B cell (primary cell): Measurements from ENCODE around the gene FTH1. TPM values are rescaled to one million over a fixed set of nuclear protein-coding genes. Genes with fewer than 3 reads are reported as not detected.

Source experiments
- ATAC-seq: fragments of 200-7000 bp; cut with Tn5 transposase; one replicate; pipeline ENCODE4 v1.10.0; 2021; ENCODE audit warnings: low read depth, mild to moderate bottlenecking, moderate number of reproducible peaks, moderate library complexity
- CTCF ChIA-PET: fragments of 350-600 bp; sonication (Branson Sonifier 250); formaldehyde crosslinking; loops from one replicate; lab custom pipeline; 2021; ENCODE audit warnings: antibody characterized with exemption, inconsistent platforms; lab: Charles Lee
- POLR2A ChIA-PET: fragments of 350-600 bp; sonication (Branson Sonifier 250); formaldehyde crosslinking; loops from one replicate; lab custom pipeline; 2021; ENCODE audit warnings: antibody characterized with exemption; lab: Charles Lee
- DNase-seq: peaks from one replicate; pipeline ENCODE4 v3.0.0; 2013
- H2AFZ ChIP-seq: 2 replicates; pipeline ENCODE4 v1.6.1; 2012; ENCODE audit warnings: mild to moderate bottlenecking, low read depth, low read length; ENCODE audit not compliant: insufficient read depth, poor library complexity, severe bottlenecking
- H3K27ac ChIP-seq, 2 donors: 1 replicate in 1 of 2; 2 replicates in 1 of 2; pipeline ENCODE4 v1.5.1; 2012 to 2013; ENCODE audit warnings: low read length in 2 of 2, mild to moderate bottlenecking in 2 of 2, moderate library complexity in 1 of 2
- H3K27me3 ChIP-seq, 4 experiments: fragments of 200-600 bp in 1 of 4; sonication (generic) in 1 of 4; replicated peaks in 1 of 4; 1 replicate in 2 of 4; 2 replicates in 2 of 4; pipeline versions ENCODE4 v1.6.1 to v1.7.0; 2013 to 2016; ENCODE audit warnings: low read length in 3 of 4, mild to moderate bottlenecking in 2 of 4, mixed read lengths in 1 of 4, moderate library complexity in 1 of 4; ENCODE audit not compliant: insufficient read depth in 4 of 4, control insufficient read depth in 3 of 4; ENCODE audit errors: control extremely low read depth in 1 of 4
- H3K36me3 ChIP-seq, 2 experiments: replicated peaks in 1 of 2; 1 replicate in 1 of 2; 2 replicates in 1 of 2; pipeline versions ENCODE4 v1.6.1 to v1.7.1; 2013; ENCODE audit warnings: low read length in 1 of 2; ENCODE audit not compliant: insufficient read depth in 2 of 2, control insufficient read depth in 1 of 2; ENCODE audit errors: control extremely low read depth in 1 of 2, extremely low read depth in 1 of 2
- H3K4me1 ChIP-seq, 2 donors: fragments of 200-600 bp in 1 of 2; sonication (generic) in 1 of 2; 1 replicate in 1 of 2; 2 replicates in 1 of 2; pipeline versions ENCODE4 v1.5.1 to v1.6.1; 2013 to 2017; ENCODE audit warnings: low read length in 2 of 2; ENCODE audit not compliant: control insufficient read depth in 2 of 2, insufficient read depth in 2 of 2
- H3K4me2 ChIP-seq: replicated peaks from 2 replicates; pipeline ENCODE3; 2012; ENCODE audit warnings: mild to moderate bottlenecking, low read depth, low read length; ENCODE audit not compliant: poor library complexity, severe bottlenecking
- H3K4me3 ChIP-seq, 5 experiments: fragments of 200-600 bp in 1 of 5; sonication (generic) in 1 of 5; 1 replicate in 3 of 5; 2 replicates in 2 of 5; pipeline versions ENCODE4 v1.5.1 to v1.7.0; 2011 to 2016; ENCODE audit warnings: low read length in 4 of 5, mild to moderate bottlenecking in 4 of 5, low read depth in 2 of 5, control low read depth in 1 of 5, moderate library complexity in 1 of 5; ENCODE audit not compliant: insufficient read depth in 1 of 5; ENCODE audit errors: control extremely low read depth in 1 of 5, extremely low read depth in 1 of 5
- H3K79me2 ChIP-seq: fragments of 200-600 bp; sonication (generic); one replicate; pipeline ENCODE4 v1.6.0; 2016; ENCODE audit warnings: low read length; ENCODE audit not compliant: control insufficient read depth, insufficient read depth
- H3K9ac ChIP-seq: fragments of 200-600 bp; sonication (generic); 2 replicates; pipeline ENCODE4 v1.6.1; 2017; ENCODE audit warnings: mild to moderate bottlenecking, low read length, moderate library complexity
- H3K9me3 ChIP-seq, 3 donors: one replicate each; pipeline versions ENCODE4 v1.6.1 to v1.7.1; 2013; ENCODE audit warnings: low read length in 2 of 3; ENCODE audit not compliant: control insufficient read depth in 2 of 3, insufficient read depth in 1 of 3; ENCODE audit errors: control extremely low read depth in 1 of 3
- H4K20me1 ChIP-seq: 2 replicates; pipeline ENCODE4 v1.6.0; 2012; ENCODE audit warnings: mild to moderate bottlenecking, low read length; ENCODE audit not compliant: insufficient read depth, control insufficient read depth, poor library complexity, severe bottlenecking
- H3K27ac Mint-ChIP-seq: one replicate; pipeline ENCODE4 v1.8.0; 2021; ENCODE audit warnings: mixed read lengths
- H3K27me3 Mint-ChIP-seq: one replicate; pipeline ENCODE4 v1.8.0; 2021; ENCODE audit warnings: mixed read lengths
- H3K4me1 Mint-ChIP-seq: one replicate; pipeline ENCODE4 v1.8.0; 2021; ENCODE audit warnings: mixed read lengths
- H3K4me3 Mint-ChIP-seq: one replicate; pipeline ENCODE4 v1.8.0; 2021; ENCODE audit warnings: mixed read lengths
- H3K9me3 Mint-ChIP-seq: one replicate; pipeline ENCODE4 v1.8.0; 2022; ENCODE audit warnings: mixed read lengths; ENCODE audit not compliant: insufficient read depth
- CTCF ChIP-seq: fragments of 200-600 bp; IDR thresholded peaks from one replicate; pipeline ENCODE4 v1.8.0; 2022; ENCODE audit warnings: antibody characterized with exemption, mild to moderate bottlenecking
- EZH2 ChIP-seq: IDR thresholded peaks from 2 replicates; pipeline ENCODE4 v1.6.1; 2012; ENCODE audit warnings: borderline replicate concordance, low read depth, mild to moderate bottlenecking, moderate library complexity, low read length; ENCODE audit not compliant: insufficient read depth, poor library complexity, severe bottlenecking
- WGBS: methylation state at CpG from one replicate; pipeline ENCODE4 v1.1.5; 2013; ENCODE audit warnings: missing lambda C conversion rate; ENCODE audit not compliant: insufficient coverage; 5-methylcytosine and 5-hydroxymethylcytosine counted together
- intact Hi-C: fragments of 100-400 bp; cut with micrococcal nuclease; formaldehyde crosslinking; loops from one replicate; pipeline ENCODE4 v1.10.0; 2022
- polyA plus RNA-seq: library from polyadenylated mRNA; depleted of rRNA; stranded (reverse); fragments of >200 nt; gene quantifications from 2 replicates; pipeline ENCODE4 v1.2.3, GENCODE V29; 2012
- total RNA-seq, 2 donors: library from RNA; stranded (reverse); fragments of 120-200 nt in 1 of 2; gene quantifications; 1 replicate in 1 of 2; 2 replicates in 1 of 2; pipeline versions ENCODE4 v1.2.3 to v1.2.4, GENCODE V29; 2013 to 2022

Gene FTH1
- total and polyA plus RNA-seq, 2 donors (not counting 1 experiment from before 2014, with no cell fraction given) = 1,136 to 1,314 TPM

- H3K4me3 ChIP-seq = no peak overlapping the region
- no peak overlapping the region for H3K27ac ChIP-seq
- no CpG with 5 or more reads among the region's 3 CpGs for WGBS
- intact Hi-C loops = no loop called here
- no peaks in the 10 kb centered on the region for H3K4me1 ChIP-seq
- H4K20me1 ChIP-seq = no peaks in the 10 kb centered on the region
- TF ChIP-seq CTCF (no peak), EZH2 (no peak)
- Mint-ChIP-seq H3K9me3 (peaks cover 6% of the 10 kb centered on the region), H3K27ac (no peak overlapping the region), H3K4me3 (no peak overlapping the region), H3K4me1 (peaks cover 7% of the 10 kb centered on the region), H3K27me3 (no peaks in the 10 kb centered on the region)
- H3K27me3 ChIP-seq = no peaks in the 10 kb centered on the region
- H3K79me2 ChIP-seq = no peaks in the 10 kb centered on the region
- ATAC-seq (no peak), DNase-seq (no peak)
- no peak overlapping the region for H3K9ac ChIP-seq
- POLR2A ChIA-PET = no interaction called here
- H3K4me2 ChIP-seq = no peak overlapping the region
- CTCF ChIA-PET = interaction anchor here (1.0 kb wide), 1 partner anchor 14 kb away, joined by 3 read pairs; no protein-coding TSS in a partner anchor
- H3K9me3 ChIP-seq = peaks cover 1 to 16% (median 8%) of the 10 kb centered on the region in 3 donors
- H2AFZ ChIP-seq = no peak overlapping the region
- no peaks in the 10 kb centered on the region for H3K36me3 ChIP-seq
Measured at GRCh38 chr11:61994981-61995380, 27.5 kb upstream of the FTH1 start.

GRCh38 chr11:61985869-61986268 lies 18.4 kb upstream of the FTH1 start:
- Histone ChIP-seq H2AFZ (no peak overlapping the region), H3K4me2 (no peak overlapping the region), H3K4me3 (no peak overlapping the region), H3K9me3 (peaks cover 0 to 5% (median 0%) of the 10 kb centered on the region in 3 donors), H3K36me3 (no peaks in the 10 kb centered on the region), H3K27me3 (peaks cover 0 to 3% (median 0%) of the 10 kb centered on the region in 4 experiments), H3K4me1 (peaks cover 4 to 6% of the 10 kb centered on the region in 2 donors), H3K27ac (no peak overlapping the region), H3K79me2 (no peaks in the 10 kb centered on the region), H4K20me1 (no peaks in the 10 kb centered on the region), H3K9ac (no peak overlapping the region)
- Mint-ChIP-seq H3K4me1 (peaks cover 17% of the 10 kb centered on the region), H3K9me3 (peaks cover 4% of the 10 kb centered on the region), H3K27ac (no peak overlapping the region), H3K4me3 (no peak overlapping the region), H3K27me3 (peaks cover 9% of the 10 kb centered on the region)
- ChIA-PET CTCF (interaction anchor here (0.7 to 2.7 kb wide), 6 partner anchors 11 to 96 kb away, joined by 3 to 10 read pairs (median 4); no protein-coding TSS in a partner anchor), POLR2A (interaction anchor here (0.6 kb wide), 1 partner anchor 802 kb away, joined by 3 read pairs; no protein-coding TSS in a partner anchor)
- ATAC-seq = no peak
- no peak for DNase-seq
- intact Hi-C loops = no loop called here
- TF ChIP-seq CTCF (no peak), EZH2 (no peak)
- no CpG with 5 or more reads among the region's 5 CpGs for WGBS
